Measurements from ENCODE around the gene CACNA1G.

CACNA1G gene

GRCh38 chr17:50631908-50632571, 71.5 kb downstream of the CACNA1G start:
- Histone ChIP-seq H3K27me3 (ENCODE audit: low read depth, low read length) (peaks cover 14% of the 10 kb centered on the region), H3K36me3 (ENCODE audit: control insufficient read depth in 1 of 2, insufficient read depth in 2 of 2, low read length in 2 of 2) (no peaks in the 10 kb centered on the region), H3K9me3 (ENCODE audit: control insufficient read depth in 1 of 2, low read length in 2 of 2) (no peaks in the 10 kb centered on the region), H3K27ac (ENCODE audit: low read length) (no peak overlapping the region), H3K4me1 (ENCODE audit: control insufficient read depth in 1 of 2, insufficient read depth in 2 of 2, low read length in 2 of 2) (peaks cover 0 to 9% of the 10 kb centered on the region in 2 donors), H3K4me3 (ENCODE audit: low read depth in 1 of 2, low read length in 2 of 2) (no peak overlapping the region)

- H3K4me1 ChIP-seq (ENCODE audit: control insufficient read depth in 1 of 2, insufficient read depth in 2 of 2, low read length in 2 of 2): peaks cover 0 to 9% of the 10 kb centered on the region in 2 donors
- peaks cover 14% of the 10 kb centered on the region for H3K27me3 ChIP-seq (ENCODE audit: low read depth, low read length)
- H3K36me3 ChIP-seq (ENCODE audit: control insufficient read depth in 1 of 2, insufficient read depth in 2 of 2, low read length in 2 of 2): no peaks in the 10 kb centered on the region
- H3K9me3 ChIP-seq (ENCODE audit: control insufficient read depth in 1 of 2, low read length in 2 of 2): no peaks in the 10 kb centered on the region
- H3K27ac ChIP-seq (ENCODE audit: low read length): no peak overlapping the region
- no peak overlapping the region for H3K4me3 ChIP-seq (ENCODE audit: low read depth in 1 of 2, low read length in 2 of 2)
Observed at GRCh38 chr17:50632637-50633036, 72.1 kb downstream of the CACNA1G start.

- H3K27ac ChIP-seq (ENCODE audit: low read length): no peak overlapping the region
- peaks cover 14% of the 10 kb centered on the region for H3K27me3 ChIP-seq (ENCODE audit: low read depth, low read length)
Observed at GRCh38 chr17:50633683-50634082, 73.2 kb downstream of the CACNA1G start.

GRCh38 chr17:50634224-50634914, 73.9 kb downstream of the CACNA1G start, which contains the start of gene ABCC3:
Gene ABCC3, plus strand, starts transcription at chr17:50634881. Its CDS starts 56 bp downstream, at chr17:50634937.
- H3K9me3 ChIP-seq (ENCODE audit: control insufficient read depth in 1 of 2, low read length in 2 of 2): no peaks in the 10 kb centered on the region
- H3K27ac ChIP-seq (ENCODE audit: low read length): peak within 1 kb of the TSS; percentile 28
- H3K4me1 ChIP-seq (ENCODE audit: control insufficient read depth in 1 of 2, insufficient read depth in 2 of 2, low read length in 2 of 2): peaks cover 13 to 18% of the 10 kb centered on the region in 2 donors
- no peaks in the 10 kb centered on the region for H3K36me3 ChIP-seq (ENCODE audit: control insufficient read depth in 1 of 2, insufficient read depth in 2 of 2, low read length in 2 of 2)
- H3K27me3 ChIP-seq (ENCODE audit: low read depth, low read length): peaks cover 12% of the 10 kb centered on the region
- H3K4me3 ChIP-seq (ENCODE audit: low read depth in 1 of 2, low read length in 2 of 2): peak within 1 kb of the TSS; percentile 50 to 58

More at GRCh38 chr17:50633683-50634082, 73.2 kb downstream of the CACNA1G start:
- no peak overlapping the region for H3K4me3 ChIP-seq (ENCODE audit: low read depth in 1 of 2, low read length in 2 of 2)
- peaks cover 6 to 11% of the 10 kb centered on the region in 2 donors for H3K4me1 ChIP-seq (ENCODE audit: control insufficient read depth in 1 of 2, insufficient read depth in 2 of 2, low read length in 2 of 2)
- no peaks in the 10 kb centered on the region for H3K36me3 ChIP-seq (ENCODE audit: control insufficient read depth in 1 of 2, insufficient read depth in 2 of 2, low read length in 2 of 2)
- H3K9me3 ChIP-seq (ENCODE audit: control insufficient read depth in 1 of 2, low read length in 2 of 2): no peaks in the 10 kb centered on the region

- Histone ChIP-seq H3K36me3 (ENCODE audit: control insufficient read depth in 1 of 2, insufficient read depth in 2 of 2, low read length in 2 of 2) (no peaks in the 10 kb centered on the region), H3K27ac (ENCODE audit: low read length) (peak overlapping the region; percentile 28), H3K27me3 (ENCODE audit: low read depth, low read length) (peaks cover 11% of the 10 kb centered on the region), H3K4me1 (ENCODE audit: control insufficient read depth in 1 of 2, insufficient read depth in 2 of 2, low read length in 2 of 2) (peaks cover 14 to 23% of the 10 kb centered on the region in 2 donors), H3K9me3 (ENCODE audit: control insufficient read depth in 1 of 2, low read length in 2 of 2) (no peaks in the 10 kb centered on the region), H3K4me3 (ENCODE audit: low read depth in 1 of 2, low read length in 2 of 2) (peak overlapping the region; percentile 50 to 58)
Observed at GRCh38 chr17:50634915-50635731, 74.6 kb downstream of the CACNA1G start.

GRCh38 chr17:50635732-50635981, 75.1 kb downstream of the CACNA1G start:
- no peaks in the 10 kb centered on the region for H3K36me3 ChIP-seq (ENCODE audit: control insufficient read depth in 1 of 2, insufficient read depth in 2 of 2, low read length in 2 of 2)
- peaks cover 11% of the 10 kb centered on the region for H3K27me3 ChIP-seq (ENCODE audit: low read depth, low read length)
- H3K4me1 ChIP-seq (ENCODE audit: control insufficient read depth in 1 of 2, insufficient read depth in 2 of 2, low read length in 2 of 2): peaks cover 14 to 25% of the 10 kb centered on the region in 2 donors
- H3K4me3 ChIP-seq (ENCODE audit: low read depth in 1 of 2, low read length in 2 of 2): peak overlapping the region in 1 of 2 donors; percentile 58
- H3K27ac ChIP-seq (ENCODE audit: low read length): no peak overlapping the region
- H3K9me3 ChIP-seq (ENCODE audit: control insufficient read depth in 1 of 2, low read length in 2 of 2): no peaks in the 10 kb centered on the region

- peak overlapping the region in 1 of 2 donors; percentile 58 for H3K4me3 ChIP-seq (ENCODE audit: low read depth in 1 of 2, low read length in 2 of 2)
- H3K4me1 ChIP-seq (ENCODE audit: control insufficient read depth in 1 of 2, insufficient read depth in 2 of 2, low read length in 2 of 2): peaks cover 19 to 25% of the 10 kb centered on the region in 2 donors
Observed at GRCh38 chr17:50635982-50636803, 75.7 kb downstream of the CACNA1G start.

GRCh38 chr17:50636804-50637195, 76.3 kb downstream of the CACNA1G start:
- peaks cover 11% of the 10 kb centered on the region for H3K27me3 ChIP-seq (ENCODE audit: low read depth, low read length)
- H3K4me1 ChIP-seq (ENCODE audit: control insufficient read depth in 1 of 2, insufficient read depth in 2 of 2, low read length in 2 of 2): peaks cover 22 to 25% of the 10 kb centered on the region in 2 donors
- no peak overlapping the region for H3K27ac ChIP-seq (ENCODE audit: low read length)

More at GRCh38 chr17:50635982-50636803, 75.7 kb downstream of the CACNA1G start:
- no peaks in the 10 kb centered on the region for H3K36me3 ChIP-seq (ENCODE audit: control insufficient read depth in 1 of 2, insufficient read depth in 2 of 2, low read length in 2 of 2)
- H3K9me3 ChIP-seq (ENCODE audit: control insufficient read depth in 1 of 2, low read length in 2 of 2): no peaks in the 10 kb centered on the region
- peaks cover 11% of the 10 kb centered on the region for H3K27me3 ChIP-seq (ENCODE audit: low read depth, low read length)
- H3K27ac ChIP-seq (ENCODE audit: low read length): no peak overlapping the region

GRCh38 chr17:50637829-50638605, 77.5 kb downstream of the CACNA1G start:
- no peaks in the 10 kb centered on the region for H3K9me3 ChIP-seq (ENCODE audit: control insufficient read depth in 1 of 2, low read length in 2 of 2)
- H3K36me3 ChIP-seq (ENCODE audit: control insufficient read depth in 1 of 2, insufficient read depth in 2 of 2, low read length in 2 of 2): no peaks in the 10 kb centered on the region
- H3K4me3 ChIP-seq (ENCODE audit: low read depth in 1 of 2, low read length in 2 of 2): no peak overlapping the region
- H3K27ac ChIP-seq (ENCODE audit: low read length): no peak overlapping the region
- H3K27me3 ChIP-seq (ENCODE audit: low read depth, low read length): peaks cover 11% of the 10 kb centered on the region
- peaks cover 22 to 25% of the 10 kb centered on the region in 2 donors for H3K4me1 ChIP-seq (ENCODE audit: control insufficient read depth in 1 of 2, insufficient read depth in 2 of 2, low read length in 2 of 2)

More at GRCh38 chr17:50636804-50637195, 76.3 kb downstream of the CACNA1G start:
- Histone ChIP-seq H3K4me3 (ENCODE audit: low read depth in 1 of 2, low read length in 2 of 2) (no peak overlapping the region), H3K9me3 (ENCODE audit: control insufficient read depth in 1 of 2, low read length in 2 of 2) (no peaks in the 10 kb centered on the region), H3K36me3 (ENCODE audit: control insufficient read depth in 1 of 2, insufficient read depth in 2 of 2, low read length in 2 of 2) (no peaks in the 10 kb centered on the region)

GRCh38 chr17:50638606-50638965, 78.1 kb downstream of the CACNA1G start:
- Histone ChIP-seq H3K4me1 (ENCODE audit: control insufficient read depth in 1 of 2, insufficient read depth in 2 of 2, low read length in 2 of 2) (peaks cover 22 to 25% of the 10 kb centered on the region in 2 donors), H3K27ac (ENCODE audit: low read length) (no peak overlapping the region), H3K27me3 (ENCODE audit: low read depth, low read length) (peaks cover 8% of the 10 kb centered on the region), H3K4me3 (ENCODE audit: low read depth in 1 of 2, low read length in 2 of 2) (no peak overlapping the region), H3K9me3 (ENCODE audit: control insufficient read depth in 1 of 2, low read length in 2 of 2) (no peaks in the 10 kb centered on the region), H3K36me3 (ENCODE audit: control insufficient read depth in 1 of 2, insufficient read depth in 2 of 2, low read length in 2 of 2) (no peaks in the 10 kb centered on the region)
